Measurements from ENCODE around the gene SAMD14. TPM values are rescaled to one million over a fixed set of nuclear protein-coding genes. Genes with fewer than 3 reads are reported as not detected.
"Not testable (repeated sequence)": the region's sequence is repeated elsewhere in the genome, so short reads cannot be mapped to it uniquely, and the experiment has no call there.

The SAMD14 gene
- total RNA-seq, 2 donors from 2014 or later, result 2.6 to 5.0 TPM

GRCh38 chr17:50061713-50062045 lies 68.3 kb downstream of the SAMD14 start:
- not testable (repeated sequence) for H3K27ac Mint-ChIP-seq; H3K36me3 Mint-ChIP-seq; DNase-seq (ENCODE audit: low spot score); H3K4me3 Mint-ChIP-seq; ATAC-seq; H3K9me3 Mint-ChIP-seq
- peaks cover 8 to 10% of the 10 kb centered on the region in 2 donors for H3K27me3 Mint-ChIP-seq
- peaks cover 11 to 12% of the 10 kb centered on the region in 2 donors for H3K4me1 Mint-ChIP-seq (ENCODE audit: low read depth in 2 of 2)

- DNase-seq (ENCODE audit: low spot score), result no peak
- Mint-ChIP-seq H3K4me3 (no peak overlapping the region), H3K4me1 (ENCODE audit: low read depth in 2 of 2) (peaks cover 12 to 14% of the 10 kb centered on the region in 2 donors), H3K36me3 (no peaks in the 10 kb centered on the region), H3K27ac (no peak overlapping the region), H3K27me3 (peaks cover 8 to 10% of the 10 kb centered on the region in 2 donors), H3K9me3 (no peaks in the 10 kb centered on the region)
- no peak for ATAC-seq
These were observed 68.8 kb downstream of the SAMD14 start for GRCh38 chr17:50060951-50061712.

Other genes starting within 250 kb of the SAMD14 start
- under 1 TPM; 0.45 to 0.71 TPM for gene DLX4, start 161.0 kb downstream of the SAMD14 start, total RNA-seq
- not detected for gene DLX3, start 134.9 kb downstream of the SAMD14 start, total RNA-seq
- 10 to 100 TPM; 13.7 to 13.9 TPM for gene ITGA3, start 74.0 kb downstream of the SAMD14 start, total RNA-seq
- gene PDK2, start 34.8 kb downstream of the SAMD14 start, total RNA-seq, result 10 to 100 TPM; 11.8 to 13.7 TPM
- 100 to 1,000 TPM in 1 of 2 donors, 10 to 100 TPM in 1; 96.0 to 110 TPM for gene PPP1R9B, start 20.5 kb upstream of the SAMD14 start, total RNA-seq
- gene SGCA, start 35.8 kb upstream of the SAMD14 start, total RNA-seq, result under 1 TPM in 1 of 2 donors, not detected in 1; 0.42 TPM
- gene COL1A1, start 71.5 kb upstream of the SAMD14 start, total RNA-seq, result 1 to 10 TPM in 1 of 2 donors, not detected in 1; 1.7 TPM
- not detected for gene TMEM92, start 144.3 kb upstream of the SAMD14 start, total RNA-seq
- 10 to 100 TPM; 19.6 to 27.1 TPM for gene XYLT2, start 216.0 kb upstream of the SAMD14 start, total RNA-seq
- gene MRPL27, start 243.0 kb upstream of the SAMD14 start, total RNA-seq, result 10 to 100 TPM; 62.7 to 77.7 TPM
- 10 to 100 TPM; 15.8 to 40.2 TPM for gene EME1, start 243.1 kb upstream of the SAMD14 start, total RNA-seq